Neural crest cell (in vitro differentiated cells): ENCODE data around the gene CLDN11. TPM values are rescaled to one million over a fixed set of nuclear protein-coding genes. Genes with fewer than 3 reads are reported as not detected.

Experiments
- DNase-seq: peaks from one replicate; pipeline ENCODE4 v3.0.0; 2021; ENCODE audit warnings: low read depth, mixed read lengths, low spot score
- H3K27ac Mint-ChIP-seq: one replicate; pipeline ENCODE4 v1.8.0; 2021; ENCODE audit warnings: mild to moderate bottlenecking, mixed read lengths; ENCODE audit not compliant: unreplicated experiment
- H3K27me3 Mint-ChIP-seq: 2 replicates; pipeline ENCODE4 v1.8.0; 2021; ENCODE audit warnings: low read depth, mild to moderate bottlenecking, mixed read lengths
- H3K36me3 Mint-ChIP-seq: 2 replicates; pipeline ENCODE4 v1.8.0; 2021; ENCODE audit warnings: low read depth, mild to moderate bottlenecking, mixed read lengths
- H3K4me1 Mint-ChIP-seq: 2 replicates; pipeline ENCODE4 v1.8.0; 2021; ENCODE audit warnings: mixed read lengths
- H3K4me3 Mint-ChIP-seq: one replicate; pipeline ENCODE4 v1.8.0; 2021; ENCODE audit warnings: mild to moderate bottlenecking, mixed read lengths
- H3K9me3 Mint-ChIP-seq: 2 replicates; pipeline ENCODE4 v1.8.0; 2021; ENCODE audit warnings: mixed read lengths
- total RNA-seq: library from RNA; stranded (reverse); gene quantifications from 2 replicates; pipeline ENCODE4 v1.2.1, GENCODE V29; 2021
- TF ChIP-seq, protein P1 (sequence below): fragments of 200-600 bp; sonication (generic); conservative IDR thresholded peaks from 2 replicates; pipeline ENCODE4 v1.5.0; 2021; ENCODE audit warnings: antibody characterized with exemption, mild to moderate bottlenecking

Gene CLDN11
- total RNA-seq, 1 donor from 2014 or later: 2.0 TPM

DNA sequence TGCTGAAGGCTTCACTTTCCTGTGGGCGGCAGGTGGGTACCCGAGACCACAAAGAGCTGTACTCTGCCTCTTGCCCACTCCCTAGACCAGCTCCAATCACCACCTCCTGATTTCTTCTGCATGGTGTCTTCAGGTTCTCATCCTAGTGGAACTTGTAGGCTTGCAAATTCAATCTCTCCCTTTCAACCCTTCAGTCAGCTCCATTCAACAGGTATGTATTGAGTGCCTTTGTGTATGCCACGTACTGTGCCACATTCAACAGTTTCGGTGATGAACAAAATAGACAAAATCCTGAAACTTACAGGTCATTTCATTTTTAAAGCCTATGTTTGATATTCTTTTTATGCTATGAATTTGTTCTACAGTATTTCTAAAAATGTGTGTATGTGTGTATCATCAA is 5.4 kb upstream of the CLDN11 start:
- H3K9me3 Mint-ChIP-seq: no peaks in the 10 kb centered on the region
- peaks cover 15% of the 10 kb centered on the region for H3K27me3 Mint-ChIP-seq
- DNase-seq: no peak
- H3K36me3 Mint-ChIP-seq: no peaks in the 10 kb centered on the region
- TF ChIP-seq, protein P1, sequence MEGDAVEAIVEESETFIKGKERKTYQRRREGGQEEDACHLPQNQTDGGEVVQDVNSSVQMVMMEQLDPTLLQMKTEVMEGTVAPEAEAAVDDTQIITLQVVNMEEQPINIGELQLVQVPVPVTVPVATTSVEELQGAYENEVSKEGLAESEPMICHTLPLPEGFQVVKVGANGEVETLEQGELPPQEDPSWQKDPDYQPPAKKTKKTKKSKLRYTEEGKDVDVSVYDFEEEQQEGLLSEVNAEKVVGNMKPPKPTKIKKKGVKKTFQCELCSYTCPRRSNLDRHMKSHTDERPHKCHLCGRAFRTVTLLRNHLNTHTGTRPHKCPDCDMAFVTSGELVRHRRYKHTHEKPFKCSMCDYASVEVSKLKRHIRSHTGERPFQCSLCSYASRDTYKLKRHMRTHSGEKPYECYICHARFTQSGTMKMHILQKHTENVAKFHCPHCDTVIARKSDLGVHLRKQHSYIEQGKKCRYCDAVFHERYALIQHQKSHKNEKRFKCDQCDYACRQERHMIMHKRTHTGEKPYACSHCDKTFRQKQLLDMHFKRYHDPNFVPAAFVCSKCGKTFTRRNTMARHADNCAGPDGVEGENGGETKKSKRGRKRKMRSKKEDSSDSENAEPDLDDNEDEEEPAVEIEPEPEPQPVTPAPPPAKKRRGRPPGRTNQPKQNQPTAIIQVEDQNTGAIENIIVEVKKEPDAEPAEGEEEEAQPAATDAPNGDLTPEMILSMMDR: no peak
- H3K4me1 Mint-ChIP-seq: peaks cover 7% of the 10 kb centered on the region
- H3K27ac Mint-ChIP-seq: no peak overlapping the region
- no peak overlapping the region for H3K4me3 Mint-ChIP-seq

DNA sequence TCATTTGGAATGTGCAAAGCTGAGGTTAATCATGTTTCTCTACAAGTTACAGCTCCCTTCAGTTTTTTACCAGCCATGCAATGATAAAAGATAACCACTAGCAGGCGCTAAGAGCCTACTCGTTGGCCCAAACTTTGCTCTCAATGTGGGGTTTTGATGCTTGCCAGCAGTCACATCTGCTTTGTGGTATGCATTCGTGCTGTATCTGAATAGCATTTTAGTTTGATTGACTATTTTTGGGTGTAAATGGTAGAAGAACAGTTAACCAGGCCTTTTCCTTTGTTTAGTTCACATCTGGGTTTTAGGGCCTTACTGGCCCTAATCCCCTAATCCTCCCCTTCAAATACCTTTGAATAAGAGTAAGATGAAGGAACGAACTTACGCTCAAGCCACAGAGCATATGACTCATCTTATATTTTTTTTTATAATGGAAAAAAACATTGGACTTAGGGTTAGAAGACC is 4.4 kb upstream of the CLDN11 start:
- H3K4me3 Mint-ChIP-seq: no peak overlapping the region
- no peak overlapping the region for H3K27ac Mint-ChIP-seq
- H3K36me3 Mint-ChIP-seq: no peaks in the 10 kb centered on the region
- DNase-seq: no peak
- peaks cover 21% of the 10 kb centered on the region for H3K27me3 Mint-ChIP-seq
- peaks cover 9% of the 10 kb centered on the region for H3K4me1 Mint-ChIP-seq
- H3K9me3 Mint-ChIP-seq: no peaks in the 10 kb centered on the region
- TF ChIP-seq, protein P1: peak; percentile 94

DNA sequence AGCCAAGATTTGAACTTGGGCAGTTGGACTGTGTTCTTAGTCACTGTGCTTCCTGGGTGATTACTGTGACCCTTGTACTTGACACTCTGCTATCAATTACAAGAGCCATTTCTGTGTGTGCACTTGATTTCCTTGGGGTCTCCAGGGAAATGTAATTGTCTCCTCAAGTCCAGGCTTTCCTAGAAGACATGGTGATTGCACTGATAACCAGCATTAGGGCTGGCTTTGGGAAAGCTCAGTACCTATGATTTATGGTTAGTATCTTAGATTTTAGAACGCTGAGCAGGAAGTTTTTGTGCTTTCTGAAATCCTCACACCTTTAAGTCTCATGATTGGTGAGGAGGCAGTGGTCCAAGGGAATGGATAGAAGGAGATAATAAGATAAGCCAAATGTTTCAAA is 1.6 kb upstream of the CLDN11 start:
- H3K27ac Mint-ChIP-seq: no peak overlapping the region
- peaks cover 16% of the 10 kb centered on the region for H3K4me1 Mint-ChIP-seq
- H3K9me3 Mint-ChIP-seq: no peaks in the 10 kb centered on the region
- no peak overlapping the region for H3K4me3 Mint-ChIP-seq
- no peaks in the 10 kb centered on the region for H3K36me3 Mint-ChIP-seq
- H3K27me3 Mint-ChIP-seq: peaks cover 40% of the 10 kb centered on the region
- TF ChIP-seq, protein P1: no peak
- no peak for DNase-seq

DNA sequence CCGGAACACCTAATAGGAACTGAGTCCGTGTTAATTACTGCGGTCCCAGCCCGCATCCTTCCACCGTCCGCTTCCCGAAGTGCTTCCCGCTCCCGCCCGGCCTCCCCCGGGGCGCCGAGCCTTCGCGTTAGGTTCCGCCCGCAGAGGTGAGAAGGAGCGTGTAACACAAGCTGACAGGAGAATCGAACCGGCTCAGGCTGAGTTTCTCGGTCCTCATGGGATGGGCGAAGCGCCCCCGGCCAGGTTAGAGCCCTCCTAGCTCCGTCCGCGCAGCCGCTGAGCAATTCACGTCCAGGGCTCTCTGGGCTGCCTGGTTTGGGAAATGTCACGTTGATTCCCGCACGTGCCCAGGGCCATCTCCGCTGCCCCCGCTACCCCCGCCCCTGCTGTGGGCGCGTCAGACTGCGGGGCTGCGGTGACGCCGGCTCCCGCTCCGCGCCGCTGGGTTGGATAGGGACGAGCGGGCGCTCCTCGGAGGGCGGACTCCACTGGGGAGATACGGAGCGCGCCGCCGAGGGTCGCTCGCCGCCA is 954 bp downstream of the CLDN11 start:
- Mint-ChIP-seq H3K27me3 (peaks cover 40% of the 10 kb centered on the region), H3K4me1 (peaks cover 17% of the 10 kb centered on the region), H3K9me3 (no peaks in the 10 kb centered on the region), H3K27ac (no peak overlapping the region), H3K36me3 (no peaks in the 10 kb centered on the region), H3K4me3 (peak overlapping the region; percentile 69)
- TF ChIP-seq, protein P1: no peak
- DNase-seq: peak; percentile 29

DNA sequence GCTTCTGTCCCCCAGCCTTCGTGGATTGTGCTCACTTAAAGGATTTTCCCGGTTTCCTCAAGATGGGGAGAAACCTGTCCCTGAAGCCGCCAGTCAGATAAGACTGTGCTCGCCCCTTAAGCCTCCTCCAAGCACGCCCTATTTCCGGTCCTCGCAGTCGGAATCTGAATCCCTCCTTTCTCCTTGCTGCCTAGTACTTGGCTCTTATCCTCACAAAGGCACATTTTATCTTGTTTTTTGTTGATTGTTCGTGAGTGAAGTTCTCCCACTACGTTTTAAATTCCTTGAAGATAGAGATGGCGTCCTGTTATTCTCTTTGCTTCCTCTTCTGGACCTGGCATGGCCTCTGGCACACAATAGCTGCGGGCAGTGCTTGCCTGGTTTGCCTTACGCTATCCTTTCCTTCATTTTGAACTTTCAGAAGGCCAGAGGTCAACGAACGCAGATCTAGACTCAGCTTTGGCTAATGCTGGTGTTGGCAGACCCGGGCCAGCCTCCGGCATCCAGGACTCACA is 1.7 kb downstream of the CLDN11 start:
- H3K4me1 Mint-ChIP-seq: peaks cover 22% of the 10 kb centered on the region
- DNase-seq: no peak
- peaks cover 40% of the 10 kb centered on the region for H3K27me3 Mint-ChIP-seq
- peak overlapping the region; percentile 74 for H3K27ac Mint-ChIP-seq
- TF ChIP-seq, protein P1: no peak
- no peaks in the 10 kb centered on the region for H3K36me3 Mint-ChIP-seq
- peak overlapping the region; percentile 69 for H3K4me3 Mint-ChIP-seq
- H3K9me3 Mint-ChIP-seq: no peaks in the 10 kb centered on the region
